PC-3 (cell line): Measurements from ENCODE around the gene DIAPH2.

Source experiments
- EZH2 ChIP-seq: fragments of 300-600 bp; sonication (generic); IDR thresholded peaks from one replicate; pipeline ENCODE4 v1.6.1; 2017; ENCODE audit warnings: antibody characterized with exemption, mild to moderate bottlenecking, low read length; ENCODE audit not compliant: unreplicated experiment
- TF ChIP-seq, protein P1 (sequence below): fragments of 300-600 bp; sonication (generic); conservative IDR thresholded peaks from 2 replicates; pipeline ENCODE4 v1.5.1; 2017; ENCODE audit warnings: antibody characterized with exemption, low read depth, mild to moderate bottlenecking, low read length

DNA sequence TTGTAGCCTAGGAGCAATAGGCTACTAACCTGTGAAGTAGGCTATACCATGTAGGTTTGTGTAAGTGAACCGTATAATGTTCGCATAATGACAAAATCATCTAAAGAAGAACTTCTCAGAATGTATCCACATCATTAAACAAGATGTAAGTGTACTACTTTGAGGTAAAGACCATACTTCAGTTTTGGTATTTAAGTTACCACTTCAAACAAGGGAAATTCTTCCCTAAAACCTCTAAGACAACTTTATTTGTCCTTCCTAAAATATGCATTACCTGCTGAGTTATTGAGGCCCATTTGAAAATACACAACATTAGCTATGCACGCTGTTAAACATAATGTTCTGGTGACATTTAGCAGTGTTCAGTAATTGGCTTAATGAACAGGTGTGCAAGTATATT lies 381.7 kb downstream of the DIAPH2 start:
- TF ChIP-seq, protein P1, sequence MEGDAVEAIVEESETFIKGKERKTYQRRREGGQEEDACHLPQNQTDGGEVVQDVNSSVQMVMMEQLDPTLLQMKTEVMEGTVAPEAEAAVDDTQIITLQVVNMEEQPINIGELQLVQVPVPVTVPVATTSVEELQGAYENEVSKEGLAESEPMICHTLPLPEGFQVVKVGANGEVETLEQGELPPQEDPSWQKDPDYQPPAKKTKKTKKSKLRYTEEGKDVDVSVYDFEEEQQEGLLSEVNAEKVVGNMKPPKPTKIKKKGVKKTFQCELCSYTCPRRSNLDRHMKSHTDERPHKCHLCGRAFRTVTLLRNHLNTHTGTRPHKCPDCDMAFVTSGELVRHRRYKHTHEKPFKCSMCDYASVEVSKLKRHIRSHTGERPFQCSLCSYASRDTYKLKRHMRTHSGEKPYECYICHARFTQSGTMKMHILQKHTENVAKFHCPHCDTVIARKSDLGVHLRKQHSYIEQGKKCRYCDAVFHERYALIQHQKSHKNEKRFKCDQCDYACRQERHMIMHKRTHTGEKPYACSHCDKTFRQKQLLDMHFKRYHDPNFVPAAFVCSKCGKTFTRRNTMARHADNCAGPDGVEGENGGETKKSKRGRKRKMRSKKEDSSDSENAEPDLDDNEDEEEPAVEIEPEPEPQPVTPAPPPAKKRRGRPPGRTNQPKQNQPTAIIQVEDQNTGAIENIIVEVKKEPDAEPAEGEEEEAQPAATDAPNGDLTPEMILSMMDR: no peak
- TF ChIP-seq EZH2: no peak
